B cell (primary cell): Measurements from ENCODE around the gene TRIM68.

Experiments used
- EZH2 ChIP-seq: IDR thresholded peaks from 2 replicates; pipeline ENCODE4 v1.6.1; 2012; ENCODE audit warnings: borderline replicate concordance, low read depth, mild to moderate bottlenecking, moderate library complexity, low read length; ENCODE audit not compliant: insufficient read depth, poor library complexity, severe bottlenecking
- TF ChIP-seq, protein P1 (sequence below): fragments of 200-600 bp; IDR thresholded peaks from one replicate; pipeline ENCODE4 v1.8.0; 2022; ENCODE audit warnings: antibody characterized with exemption, mild to moderate bottlenecking

DNA sequence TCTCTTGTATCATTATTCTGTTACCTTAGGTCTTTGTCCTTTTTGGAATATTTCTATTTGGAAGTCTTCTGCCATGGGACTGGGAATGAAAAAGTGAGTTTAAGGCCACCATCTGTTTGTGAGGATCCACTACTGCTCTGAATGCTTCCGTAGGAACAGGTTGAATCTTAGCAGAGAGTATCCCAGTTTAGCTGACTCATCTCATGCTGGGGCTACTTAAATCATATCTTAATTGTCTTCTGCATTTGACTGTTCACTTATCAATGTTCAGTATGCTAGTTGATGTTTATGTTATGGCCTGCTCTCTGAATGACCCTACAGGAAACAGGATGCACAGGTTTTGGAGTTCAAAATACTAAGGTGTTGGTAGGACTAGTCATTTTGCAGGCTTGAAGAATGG, 27.9 kb downstream of the TRIM68 start:
- no peak for TF ChIP-seq EZH2
- TF ChIP-seq, protein P1, sequence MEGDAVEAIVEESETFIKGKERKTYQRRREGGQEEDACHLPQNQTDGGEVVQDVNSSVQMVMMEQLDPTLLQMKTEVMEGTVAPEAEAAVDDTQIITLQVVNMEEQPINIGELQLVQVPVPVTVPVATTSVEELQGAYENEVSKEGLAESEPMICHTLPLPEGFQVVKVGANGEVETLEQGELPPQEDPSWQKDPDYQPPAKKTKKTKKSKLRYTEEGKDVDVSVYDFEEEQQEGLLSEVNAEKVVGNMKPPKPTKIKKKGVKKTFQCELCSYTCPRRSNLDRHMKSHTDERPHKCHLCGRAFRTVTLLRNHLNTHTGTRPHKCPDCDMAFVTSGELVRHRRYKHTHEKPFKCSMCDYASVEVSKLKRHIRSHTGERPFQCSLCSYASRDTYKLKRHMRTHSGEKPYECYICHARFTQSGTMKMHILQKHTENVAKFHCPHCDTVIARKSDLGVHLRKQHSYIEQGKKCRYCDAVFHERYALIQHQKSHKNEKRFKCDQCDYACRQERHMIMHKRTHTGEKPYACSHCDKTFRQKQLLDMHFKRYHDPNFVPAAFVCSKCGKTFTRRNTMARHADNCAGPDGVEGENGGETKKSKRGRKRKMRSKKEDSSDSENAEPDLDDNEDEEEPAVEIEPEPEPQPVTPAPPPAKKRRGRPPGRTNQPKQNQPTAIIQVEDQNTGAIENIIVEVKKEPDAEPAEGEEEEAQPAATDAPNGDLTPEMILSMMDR: no peak
